Astrocyte (in vitro differentiated cells and primary cell): Measurements from ENCODE around the gene RYR2. TPM values are rescaled to one million over a fixed set of nuclear protein-coding genes. Genes with fewer than 3 reads are reported as not detected.
"Not testable (repeated sequence)": the region's sequence is repeated elsewhere in the genome, so short reads cannot be mapped to it uniquely, and the experiment has no call there.

Source experiments
- DNase-seq: peaks from one replicate; pipeline ENCODE4 v3.0.0-alpha.2; 2010; ENCODE audit warnings: low read depth
- FAIRE-seq: peaks from 2 replicates; lab custom pipeline; 2011; peaks lifted over from hg19 to GRCh38; lab: Jason Lieb, UNC
- H2AFZ ChIP-seq: 2 replicates; pipeline ENCODE4 v1.6.0; 2012; ENCODE audit warnings: low read depth, low read length, inconsistent platforms
- H3K27ac ChIP-seq: 2 replicates; pipeline ENCODE4 v1.5.1; 2011; ENCODE audit warnings: low read depth, low read length, inconsistent platforms
- H3K27me3 ChIP-seq: 2 replicates; pipeline ENCODE4 v1.6.0; 2011; ENCODE audit warnings: low read length, inconsistent platforms; ENCODE audit not compliant: insufficient read depth
- H3K36me3 ChIP-seq: 2 replicates; pipeline ENCODE4 v1.5.1; 2011; ENCODE audit warnings: low read length, inconsistent platforms; ENCODE audit not compliant: insufficient read depth
- H3K4me1 ChIP-seq: 2 replicates; pipeline ENCODE4 v1.5.1; 2011; ENCODE audit warnings: low read length, inconsistent platforms; ENCODE audit not compliant: insufficient read depth
- H3K4me2 ChIP-seq: 2 replicates; pipeline ENCODE4 v1.6.0; 2012; ENCODE audit warnings: low read length, inconsistent platforms
- H3K4me3 ChIP-seq: 2 replicates; pipeline ENCODE4 v1.5.1; 2011; ENCODE audit warnings: low read depth, mild to moderate bottlenecking, low read length, inconsistent platforms; ENCODE audit not compliant: insufficient read depth
- H3K79me2 ChIP-seq: 2 replicates; pipeline ENCODE4 v1.6.0; 2012; ENCODE audit warnings: mild to moderate bottlenecking, low read length, inconsistent platforms; ENCODE audit not compliant: insufficient read depth
- H3K9ac ChIP-seq: 2 replicates; pipeline ENCODE4 v1.6.0; 2012; ENCODE audit warnings: mild to moderate bottlenecking, low read length, inconsistent platforms
- H3K9me3 ChIP-seq: 2 replicates; pipeline ENCODE4 v1.5.1; 2012; ENCODE audit warnings: low read depth, mild to moderate bottlenecking, low read length, inconsistent platforms; ENCODE audit not compliant: insufficient read depth
- H4K20me1 ChIP-seq: 2 replicates; pipeline ENCODE4 v1.6.0; 2012; ENCODE audit warnings: low read length, inconsistent platforms; ENCODE audit not compliant: insufficient read depth
- H3K27ac Mint-ChIP-seq: one replicate; pipeline ENCODE4 v1.8.0; 2021; ENCODE audit warnings: mild to moderate bottlenecking, mixed read lengths; ENCODE audit not compliant: unreplicated experiment
- H3K27me3 Mint-ChIP-seq: one replicate; pipeline ENCODE4 v1.8.0; 2021; ENCODE audit warnings: low read depth, mixed read lengths; ENCODE audit not compliant: unreplicated experiment
- H3K36me3 Mint-ChIP-seq: one replicate; pipeline ENCODE4 v1.8.0; 2021; ENCODE audit warnings: low read depth, mixed read lengths; ENCODE audit not compliant: unreplicated experiment
- H3K4me1 Mint-ChIP-seq: one replicate; pipeline ENCODE4 v1.8.0; 2021; ENCODE audit warnings: low read depth, mixed read lengths; ENCODE audit not compliant: unreplicated experiment
- H3K4me3 Mint-ChIP-seq: one replicate; pipeline ENCODE4 v1.8.0; 2021; ENCODE audit warnings: mild to moderate bottlenecking, moderate library complexity, mixed read lengths; ENCODE audit not compliant: unreplicated experiment
- H3K9me3 Mint-ChIP-seq: one replicate; pipeline ENCODE4 v1.8.0; 2021; ENCODE audit warnings: mild to moderate bottlenecking, mixed read lengths; ENCODE audit not compliant: unreplicated experiment
- CTCF ChIP-seq: IDR thresholded peaks from 2 replicates; pipeline ENCODE4 v1.5.1; 2011; ENCODE audit warnings: low read depth, mild to moderate bottlenecking, inconsistent platforms, low read length, moderate library complexity; ENCODE audit not compliant: insufficient read depth
- EZH2 ChIP-seq: IDR thresholded peaks from 2 replicates; pipeline ENCODE4 v1.6.1; 2012; ENCODE audit warnings: mild to moderate bottlenecking, low read length, inconsistent platforms; ENCODE audit not compliant: insufficient read depth
- total RNA-seq: library from RNA; stranded (reverse); gene quantifications from 2 replicates; pipeline ENCODE4 v1.2.1, GENCODE V29; 2021

Gene RYR2
- total RNA-seq, 1 donor from 2014 or later = 0.30 TPM

DNA sequence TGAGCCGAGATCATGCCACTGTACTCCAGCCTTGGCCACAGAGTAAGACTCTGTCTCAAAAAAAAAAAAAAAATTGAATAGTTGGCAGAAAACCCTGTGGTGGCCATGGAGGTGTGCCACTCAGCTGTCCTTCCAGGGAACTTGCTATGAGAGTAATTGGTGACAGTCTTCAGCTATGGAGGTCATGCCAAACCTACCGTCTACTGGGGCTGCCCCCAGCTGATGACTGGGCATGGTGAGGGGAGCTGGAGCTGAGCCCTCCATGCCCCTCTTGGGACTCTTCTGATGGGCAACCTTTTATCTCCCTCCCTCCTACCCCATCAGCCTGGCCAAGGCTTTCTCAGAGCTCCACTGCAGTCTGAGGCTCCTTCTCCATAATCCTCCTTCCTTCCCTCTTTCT, 84.2 kb downstream of the RYR2 start:
- DNase-seq (no peak), FAIRE-seq (no peak)
- Histone ChIP-seq H2AFZ (no peak overlapping the region), H3K36me3 (no peaks in the 10 kb centered on the region), H3K4me1 (no peaks in the 10 kb centered on the region), H4K20me1 (no peaks in the 10 kb centered on the region), H3K27me3 (no peaks in the 10 kb centered on the region), H3K4me2 (no peak overlapping the region), H3K9me3 (no peaks in the 10 kb centered on the region), H3K9ac (no peak overlapping the region), H3K4me3 (no peak overlapping the region), H3K79me2 (no peaks in the 10 kb centered on the region), H3K27ac (no peak overlapping the region)
- H3K27ac Mint-ChIP-seq = no peak overlapping the region
- TF ChIP-seq EZH2 (no peak), CTCF (no peak)
- no peak overlapping the region for H3K4me3 Mint-ChIP-seq
- H3K36me3 Mint-ChIP-seq = no peaks in the 10 kb centered on the region
- H3K9me3 Mint-ChIP-seq = peaks cover 7% of the 10 kb centered on the region
- H3K27me3 Mint-ChIP-seq = no peaks in the 10 kb centered on the region
- H3K4me1 Mint-ChIP-seq = no peaks in the 10 kb centered on the region

DNA sequence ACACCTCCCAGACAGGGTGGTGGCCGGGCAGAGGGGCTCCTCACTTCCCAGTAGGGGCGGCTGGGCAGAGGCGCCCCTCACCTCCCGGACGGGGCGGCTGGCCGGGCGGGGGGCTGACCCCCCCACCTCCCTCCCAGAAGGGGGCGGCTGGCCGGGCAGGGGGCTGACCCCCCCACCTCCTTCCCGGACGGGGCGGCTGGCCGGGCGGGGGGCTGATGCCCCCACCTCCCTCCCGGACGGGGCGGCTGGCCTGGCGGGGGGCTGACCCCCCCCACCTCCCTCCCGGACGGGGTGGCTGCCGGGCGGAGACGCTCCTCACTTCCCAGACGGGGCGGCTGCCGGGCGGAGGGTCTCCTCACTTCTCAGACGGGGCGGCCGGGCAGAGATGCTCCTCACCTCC, 85.3 kb downstream of the RYR2 start:
- DNase-seq, H3K79me2 ChIP-seq, H3K4me1 Mint-ChIP-seq, H3K4me2 ChIP-seq, H3K36me3 ChIP-seq, H2AFZ ChIP-seq, FAIRE-seq, H3K27me3 Mint-ChIP-seq, H3K4me3 ChIP-seq, H3K27me3 ChIP-seq, H4K20me1 ChIP-seq, H3K9me3 Mint-ChIP-seq, H3K4me1 ChIP-seq, H3K27ac ChIP-seq, H3K4me3 Mint-ChIP-seq, H3K9ac ChIP-seq, H3K36me3 Mint-ChIP-seq, H3K9me3 ChIP-seq, H3K27ac Mint-ChIP-seq: not testable (repeated sequence)

DNA sequence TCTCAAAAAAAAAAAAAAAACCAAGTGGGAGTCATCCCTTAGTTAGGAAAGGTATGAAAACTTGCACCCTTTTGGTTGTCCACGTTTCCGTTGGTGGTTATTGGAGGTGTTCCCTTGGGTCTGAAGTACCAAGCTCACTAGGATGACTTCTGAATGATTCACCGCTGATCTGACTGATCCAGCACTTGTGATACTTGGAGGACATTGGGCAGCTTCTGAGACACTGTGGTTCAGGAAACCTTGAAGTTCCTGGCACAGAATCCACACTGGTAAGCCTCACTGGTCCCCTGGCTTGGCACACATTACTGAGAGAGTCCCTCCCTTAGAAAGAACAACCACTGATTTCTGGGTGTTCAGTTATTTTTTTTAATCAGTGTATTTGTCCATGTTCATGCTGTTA, 91.9 kb downstream of the RYR2 start:
- no peaks in the 10 kb centered on the region for H3K36me3 Mint-ChIP-seq
- no peaks in the 10 kb centered on the region for H3K36me3 ChIP-seq
- no peaks in the 10 kb centered on the region for H3K4me1 ChIP-seq
- no peaks in the 10 kb centered on the region for H3K79me2 ChIP-seq
- H3K4me3 Mint-ChIP-seq = no peak overlapping the region
- no peak for TF ChIP-seq CTCF
- no peak for TF ChIP-seq EZH2
- H3K27me3 ChIP-seq = no peaks in the 10 kb centered on the region
- FAIRE-seq (no peak), DNase-seq (no peak)
- H3K27ac ChIP-seq = no peak overlapping the region
- no peaks in the 10 kb centered on the region for H4K20me1 ChIP-seq
- H3K9me3 ChIP-seq = no peaks in the 10 kb centered on the region
- no peaks in the 10 kb centered on the region for H3K27me3 Mint-ChIP-seq
- no peaks in the 10 kb centered on the region for H3K4me1 Mint-ChIP-seq
- H2AFZ ChIP-seq = no peak overlapping the region
- no peak overlapping the region for H3K4me3 ChIP-seq
- no peak overlapping the region for H3K27ac Mint-ChIP-seq
- peaks cover 12% of the 10 kb centered on the region for H3K9me3 Mint-ChIP-seq
- no peak overlapping the region for H3K4me2 ChIP-seq
- no peak overlapping the region for H3K9ac ChIP-seq
